ENCODE measurements around the gene SHH.

Gene SHH

GRCh38 chr7:155837126-155837479 lies 24.8 kb upstream of the SHH start:
- TF ChIP-seq CTCF (IDR thresholded peaks at IDR 0.05; ENCODE audit: control insufficient read depth, insufficient read depth, low read depth, low read length, missing control alignments), result no peak
- H3K4me3 ChIP-seq (ENCODE audit: control insufficient read depth, low read depth, low read length), result no peak overlapping the region
- no peak for DNase-seq (ENCODE audit: low read depth)

- no peak for TF ChIP-seq CTCF (IDR thresholded peaks at IDR 0.05; ENCODE audit: control insufficient read depth, insufficient read depth, low read depth, low read length, missing control alignments)
- H3K4me3 ChIP-seq (ENCODE audit: control insufficient read depth, low read depth, low read length), result no peak overlapping the region
- DNase-seq (ENCODE audit: low read depth), result no peak
These were observed 24.2 kb upstream of the SHH start for GRCh38 chr7:155836216-155837125.

- no peak overlapping the region for H3K4me3 ChIP-seq (ENCODE audit: control insufficient read depth, low read depth, low read length)
- TF ChIP-seq CTCF (IDR thresholded peaks at IDR 0.05; ENCODE audit: control insufficient read depth, insufficient read depth, low read depth, low read length, missing control alignments), result no peak
- DNase-seq (ENCODE audit: low read depth), result no peak
These were observed 23.4 kb upstream of the SHH start for GRCh38 chr7:155835446-155836215.

- no peak for TF ChIP-seq CTCF (IDR thresholded peaks at IDR 0.05; ENCODE audit: control insufficient read depth, insufficient read depth, low read depth, low read length, missing control alignments)
- DNase-seq (ENCODE audit: low read depth), result no peak
These were observed 22.3 kb upstream of the SHH start for GRCh38 chr7:155834486-155835048.

GRCh38 chr7:155833651-155834050 lies 21.4 kb upstream of the SHH start:
- TF ChIP-seq CTCF (IDR thresholded peaks at IDR 0.05; ENCODE audit: control insufficient read depth, insufficient read depth, low read depth, low read length, missing control alignments), result no peak
- no peak for DNase-seq (ENCODE audit: low read depth)
- no peak overlapping the region for H3K4me3 ChIP-seq (ENCODE audit: control insufficient read depth, low read depth, low read length)

More at GRCh38 chr7:155834486-155835048, 22.3 kb upstream of the SHH start:
- no peak overlapping the region for H3K4me3 ChIP-seq (ENCODE audit: control insufficient read depth, low read depth, low read length)

GRCh38 chr7:155832581-155832981 lies 20.3 kb upstream of the SHH start:
- no peak for TF ChIP-seq CTCF (IDR thresholded peaks at IDR 0.05; ENCODE audit: control insufficient read depth, insufficient read depth, low read depth, low read length, missing control alignments)
- no peak overlapping the region for H3K4me3 ChIP-seq (ENCODE audit: control insufficient read depth, low read depth, low read length)
- DNase-seq (ENCODE audit: low read depth), result no peak

Data from AG09309 (cell line).